Loucy (cell line): ENCODE data around the gene LCN9.

Experiments used
- CTCF ChIP-seq: fragments of 200-600 bp; sonication (generic); conservative IDR thresholded peaks from 2 replicates; pipeline ENCODE4 v1.5.1; 2014; ENCODE audit warnings: mild to moderate bottlenecking, antibody characterized with exemption, low read length
- EZH2phosphoT487 ChIP-seq: fragments of 200-600 bp; IDR thresholded peaks from 2 replicates; pipeline ENCODE4 v1.6.1; 2018; ENCODE audit warnings: antibody characterized with exemption, mild to moderate bottlenecking, moderate library complexity, borderline replicate concordance

GRCh38 chr9:135671591-135672041, 8.5 kb downstream of the LCN9 start:
- no peak for TF ChIP-seq CTCF
- no peak for TF ChIP-seq EZH2phosphoT487
